G401.6 (cell line): ENCODE measurements around the gene GAB2.

ENCODE experiments used
- FAIRE-seq: peaks from 2 replicates; lab custom pipeline; 2012; peaks lifted over from hg19 to GRCh38; lab: Jason Lieb, UNC

GAB2 gene

DNA sequence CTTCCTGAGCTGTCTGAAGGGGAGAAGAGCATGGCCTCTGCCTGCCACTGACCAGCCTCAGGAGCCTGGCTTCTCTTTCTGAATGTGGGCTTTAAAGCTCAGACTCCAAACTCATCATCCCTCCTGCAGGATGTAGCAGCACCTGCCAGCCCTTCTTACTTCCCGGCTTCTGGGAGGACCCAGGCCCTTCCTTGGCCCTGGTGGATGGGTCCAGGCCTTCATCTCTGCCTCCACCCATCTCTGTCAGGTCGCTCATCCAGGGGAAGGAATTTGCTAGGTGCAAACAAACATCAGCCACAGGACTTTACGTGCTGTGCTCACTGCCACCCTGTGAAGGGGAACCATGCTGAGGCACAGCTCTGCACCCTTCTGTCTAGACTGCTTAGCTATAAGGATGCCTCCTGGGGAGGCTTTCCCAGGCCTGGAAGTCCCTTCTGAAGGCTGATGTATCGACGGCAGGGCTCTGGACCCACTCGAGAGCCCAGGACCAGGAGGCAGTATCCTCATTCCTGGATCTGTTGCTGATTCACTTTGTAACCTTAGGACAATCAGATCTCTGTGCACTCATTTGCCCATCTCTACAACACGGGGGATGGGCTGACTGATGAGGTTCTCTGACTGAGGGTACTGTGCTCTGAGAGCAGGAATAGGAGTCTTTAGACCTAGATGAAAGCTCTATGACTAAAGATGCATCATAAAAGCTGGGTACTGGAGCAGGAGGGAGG is 198.0 kb downstream of the GAB2 start:
- no peak for FAIRE-seq

DNA sequence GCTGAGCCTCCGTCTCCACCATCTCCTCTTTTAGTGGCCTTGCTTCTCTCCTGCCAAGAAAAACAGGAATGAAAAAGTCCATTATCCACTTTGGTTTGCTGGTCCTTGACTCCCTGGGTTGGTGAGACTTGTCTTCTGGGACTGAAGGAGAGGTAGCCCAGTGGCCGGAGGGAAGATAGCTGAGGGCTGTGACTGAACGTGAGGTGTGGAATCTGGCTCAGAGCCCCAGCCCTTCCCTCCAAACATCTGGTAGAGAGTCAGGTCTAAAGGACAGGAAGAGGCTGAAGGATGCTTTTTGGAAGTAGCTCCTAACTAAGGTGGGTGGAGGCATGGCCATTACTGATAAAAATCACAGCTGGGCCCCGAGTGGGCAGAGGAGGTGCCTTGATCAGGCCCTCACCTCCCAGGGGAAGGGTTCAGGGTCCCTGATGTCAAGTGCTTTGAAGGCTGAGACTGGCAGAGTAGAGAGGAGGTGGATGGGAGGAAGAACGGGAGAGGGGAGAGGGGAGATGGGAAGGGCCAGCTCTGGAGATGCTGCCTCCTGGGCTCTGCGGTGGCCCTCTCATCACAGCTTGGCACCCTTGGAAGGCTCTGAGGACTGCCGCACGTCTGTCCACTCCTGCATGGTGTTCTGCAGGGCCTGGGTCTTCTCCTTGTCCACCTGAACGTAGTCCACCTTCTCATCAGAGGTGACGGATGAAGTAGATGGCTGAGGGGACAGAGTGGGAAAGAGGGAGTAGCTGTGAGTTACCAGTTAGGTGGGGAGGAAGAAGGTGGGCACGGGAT is 198.7 kb downstream of the GAB2 start:
- no peak for FAIRE-seq

DNA sequence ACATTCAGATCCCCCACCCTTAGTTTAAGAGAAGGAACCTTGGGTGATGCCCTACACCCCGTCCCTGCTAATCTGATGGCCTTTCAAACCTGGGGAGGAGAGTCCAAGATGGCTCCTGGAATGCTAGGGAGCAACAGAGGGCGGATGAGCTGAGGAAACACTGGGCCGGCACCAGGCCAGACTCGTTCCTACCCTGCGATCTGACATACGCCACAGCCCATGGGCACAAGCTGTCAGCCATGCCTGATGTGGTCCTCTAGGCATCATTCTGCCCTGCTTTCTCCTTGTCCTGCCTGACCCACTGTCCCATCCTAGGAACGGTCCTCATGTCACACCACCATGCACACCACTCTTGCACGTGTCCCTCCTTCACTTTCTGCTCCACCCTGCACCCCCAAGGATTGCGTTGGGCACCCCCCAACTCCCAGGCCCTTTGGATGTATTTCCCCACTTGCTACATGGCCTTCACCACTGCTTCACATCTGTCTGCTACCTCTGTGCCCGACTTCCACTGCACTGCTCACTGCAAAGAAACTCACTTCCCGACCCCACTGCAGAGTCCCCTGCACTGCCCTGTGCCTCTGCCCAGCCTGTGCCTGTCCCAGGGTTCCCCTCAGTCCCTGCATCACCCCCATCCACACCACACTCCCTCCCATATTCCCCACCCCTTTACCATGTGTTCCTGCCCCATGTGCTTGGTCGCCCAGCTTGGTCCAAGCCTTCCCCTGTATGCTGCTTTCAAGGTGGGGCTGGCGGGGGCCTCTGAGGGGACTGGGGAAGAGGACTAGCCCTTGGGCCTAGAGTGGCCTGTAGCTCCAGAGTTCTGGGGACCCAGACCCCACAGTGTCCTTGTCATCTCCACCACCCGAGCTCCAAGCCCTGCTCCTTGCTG is 199.7 kb downstream of the GAB2 start:
- FAIRE-seq: no peak

DNA sequence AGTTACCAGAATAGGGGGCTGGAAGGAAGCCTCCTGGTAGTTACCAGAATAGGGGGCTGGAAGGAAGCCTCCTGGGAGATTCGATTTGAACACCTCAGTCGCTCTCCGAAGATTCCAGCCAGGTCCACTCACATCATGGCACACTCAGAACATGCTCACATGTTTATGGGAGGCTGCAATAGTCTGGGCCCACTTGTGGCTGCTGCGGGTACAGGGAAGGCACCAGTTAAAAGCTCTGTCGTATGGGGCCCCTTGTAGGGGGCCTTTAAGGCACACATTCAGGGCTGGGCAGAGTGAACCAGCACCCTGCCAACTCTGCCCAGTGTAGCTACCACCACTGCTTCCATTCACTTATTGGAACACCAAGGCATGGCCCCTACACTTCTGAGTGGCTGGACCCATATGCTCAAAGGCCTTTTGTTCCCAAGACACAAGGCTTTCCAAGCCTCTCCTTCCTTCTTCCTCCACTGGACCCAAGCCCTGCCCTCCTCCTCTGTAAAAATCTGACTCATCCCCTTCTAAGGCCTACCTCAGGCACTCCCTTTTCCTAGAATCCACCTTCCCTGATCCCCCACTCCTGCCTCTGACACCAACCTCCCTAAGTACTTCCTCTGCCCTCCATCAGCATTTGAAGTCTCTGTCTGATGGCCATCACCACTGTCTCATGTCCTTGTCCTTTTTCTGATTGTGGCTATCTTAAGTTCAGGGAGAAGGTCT is 200.9 kb downstream of the GAB2 start:
- FAIRE-seq: no peak

DNA sequence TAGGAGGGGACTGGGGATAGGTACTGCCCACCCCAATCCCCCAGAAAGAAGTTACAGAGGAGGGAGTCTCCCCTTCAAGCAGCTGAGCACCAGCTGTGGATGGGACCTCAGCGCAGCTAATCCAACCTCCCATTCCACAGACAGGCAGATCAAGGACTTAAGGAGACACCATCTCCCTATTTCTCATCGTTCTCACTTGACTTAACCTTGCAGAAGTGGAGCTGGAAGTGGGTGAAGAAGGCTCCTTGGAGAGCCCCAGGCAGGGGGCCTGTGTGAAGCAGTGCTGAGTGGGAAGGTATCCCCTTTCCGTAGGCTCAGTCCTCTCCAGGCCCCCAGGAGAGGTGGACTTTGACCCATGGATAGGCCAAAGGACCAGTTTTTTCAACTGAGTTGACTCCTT is 201.6 kb downstream of the GAB2 start:
- FAIRE-seq: no peak

DNA sequence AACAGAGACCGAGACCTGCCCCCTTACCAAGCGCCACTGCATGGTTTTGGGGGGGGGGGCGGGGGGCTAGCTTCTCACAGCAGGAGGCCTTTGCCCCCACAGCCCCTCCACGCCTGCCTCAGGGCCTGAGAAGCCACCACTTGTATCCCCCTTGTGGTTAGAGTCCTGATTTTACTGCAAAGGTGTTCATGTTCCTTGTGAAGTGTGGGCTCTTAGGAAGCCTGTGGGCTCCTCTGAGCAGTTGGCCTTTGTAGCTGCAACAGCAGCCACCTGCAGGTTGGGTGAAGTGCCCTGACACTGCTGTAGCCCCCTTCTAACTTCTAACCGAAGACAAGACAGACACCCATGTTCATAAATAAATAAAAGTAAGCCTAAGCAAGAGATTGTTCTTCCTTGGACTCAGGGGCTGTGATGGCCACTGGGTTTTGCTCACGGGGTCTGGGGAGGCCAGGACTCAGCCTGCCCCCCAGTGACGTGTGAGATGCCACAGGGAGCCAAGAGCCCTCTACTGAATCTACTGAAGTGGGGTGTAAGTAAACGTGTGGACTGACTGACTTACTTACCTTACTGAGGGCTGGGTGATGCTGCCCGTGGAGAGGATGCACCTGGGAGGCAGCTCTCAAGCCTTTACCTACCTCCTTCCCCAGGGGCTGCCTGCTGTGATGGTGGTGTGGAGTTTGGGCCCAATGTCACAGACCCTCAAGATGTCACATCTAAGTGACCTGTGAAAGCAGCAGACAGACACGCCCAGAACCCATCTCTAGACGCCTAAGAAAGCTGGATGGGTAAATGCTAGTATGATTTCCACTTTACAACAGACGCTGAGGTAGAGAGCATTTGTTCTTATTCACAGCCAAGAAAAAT is 203.1 kb downstream of the GAB2 start:
- no peak for FAIRE-seq

DNA sequence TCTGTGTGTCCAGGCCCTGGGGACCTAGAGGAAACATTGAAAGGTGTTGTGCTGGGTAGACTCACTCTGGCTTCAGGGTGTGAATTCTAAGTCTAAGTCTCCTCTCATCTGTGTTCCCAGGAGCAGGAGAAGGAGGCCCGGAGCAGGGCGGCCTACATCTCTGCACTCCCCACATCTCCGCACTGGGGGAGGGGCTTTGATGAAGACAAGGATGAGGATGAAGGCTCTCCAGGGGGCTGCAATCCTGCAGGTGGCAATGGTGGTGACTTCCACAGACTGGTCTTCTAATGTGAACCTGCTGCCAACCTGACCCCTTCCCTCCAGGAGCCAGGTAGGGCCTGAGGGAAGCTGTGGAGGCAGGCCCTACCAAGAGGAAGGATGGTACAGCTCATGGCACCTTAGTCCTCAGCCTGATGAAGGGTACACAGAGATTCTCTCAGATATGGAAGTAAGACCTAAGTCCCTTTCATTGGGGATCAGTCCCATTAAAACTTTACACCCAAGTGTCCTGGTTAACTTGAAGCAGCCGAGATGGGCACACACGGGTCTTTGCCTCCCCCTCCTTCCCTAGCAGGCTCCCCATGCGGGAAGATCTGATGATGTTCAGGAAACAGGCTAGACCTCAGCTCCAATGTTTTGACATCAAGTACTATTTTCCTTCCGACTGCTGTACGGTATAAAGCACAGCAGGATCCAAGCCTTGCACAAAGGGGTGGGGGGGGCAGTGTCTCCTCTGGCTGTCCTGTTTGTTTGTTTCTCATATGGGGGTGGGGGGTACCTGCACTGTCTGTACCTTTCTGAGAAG is 203.9 kb downstream of the GAB2 start:
- no peak for FAIRE-seq

DNA sequence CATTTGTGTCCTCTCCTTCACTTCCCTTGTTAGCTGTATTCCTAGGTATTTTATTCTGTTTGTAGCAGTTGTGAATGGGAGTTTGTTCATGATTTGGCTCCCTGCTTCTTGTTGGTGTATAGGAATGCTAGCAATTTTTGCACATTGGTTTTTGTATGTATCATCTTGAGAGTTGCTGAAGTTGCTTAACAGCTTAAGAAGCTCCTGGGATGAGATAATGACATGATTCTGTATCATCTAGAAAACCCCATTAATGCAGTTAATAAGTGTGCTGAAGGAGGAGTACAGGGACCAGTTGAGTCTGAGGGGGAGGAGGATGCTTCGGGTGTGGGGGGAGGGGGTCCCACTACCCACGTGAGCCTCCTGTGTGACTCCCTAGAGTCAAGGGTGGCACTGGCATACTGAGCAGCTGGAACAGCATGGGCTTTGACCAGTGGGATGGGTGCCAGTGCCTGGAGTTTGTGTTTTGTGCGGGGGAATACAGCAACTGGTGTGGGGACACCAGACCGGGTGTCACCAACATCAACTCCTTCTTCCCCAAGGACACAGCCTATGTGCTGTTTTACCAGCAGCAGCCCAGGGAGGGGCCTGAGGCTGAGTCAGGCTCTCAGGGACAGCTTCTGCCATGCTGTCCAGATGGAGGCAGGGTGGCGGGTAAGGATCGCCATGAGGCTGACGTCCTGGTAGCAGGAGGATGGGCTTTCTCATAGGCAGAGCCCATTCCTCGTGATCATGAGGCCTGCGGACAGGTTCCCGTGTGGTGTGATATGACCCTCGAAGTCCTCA is 204.8 kb downstream of the GAB2 start:
- no peak for FAIRE-seq

DNA sequence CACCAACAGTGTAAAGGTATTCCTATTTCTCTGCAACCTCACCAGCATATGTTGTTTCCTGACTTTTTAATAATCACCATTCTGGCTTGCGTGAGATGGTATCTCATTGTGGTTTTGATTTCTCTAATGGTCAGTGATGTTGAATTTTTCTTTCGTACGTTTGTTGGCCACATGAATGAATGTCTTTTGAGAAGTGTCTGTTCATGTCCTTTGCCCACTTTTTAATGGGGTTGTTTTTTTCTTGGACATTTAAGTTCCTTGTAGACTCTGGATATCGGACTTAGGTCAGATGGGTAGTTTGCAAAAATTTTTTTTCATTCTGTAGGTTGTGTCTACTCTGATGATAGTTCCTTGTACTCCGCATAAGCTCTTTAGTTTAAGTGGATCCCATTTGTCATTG is 206.1 kb downstream of the GAB2 start:
- FAIRE-seq: no peak

DNA sequence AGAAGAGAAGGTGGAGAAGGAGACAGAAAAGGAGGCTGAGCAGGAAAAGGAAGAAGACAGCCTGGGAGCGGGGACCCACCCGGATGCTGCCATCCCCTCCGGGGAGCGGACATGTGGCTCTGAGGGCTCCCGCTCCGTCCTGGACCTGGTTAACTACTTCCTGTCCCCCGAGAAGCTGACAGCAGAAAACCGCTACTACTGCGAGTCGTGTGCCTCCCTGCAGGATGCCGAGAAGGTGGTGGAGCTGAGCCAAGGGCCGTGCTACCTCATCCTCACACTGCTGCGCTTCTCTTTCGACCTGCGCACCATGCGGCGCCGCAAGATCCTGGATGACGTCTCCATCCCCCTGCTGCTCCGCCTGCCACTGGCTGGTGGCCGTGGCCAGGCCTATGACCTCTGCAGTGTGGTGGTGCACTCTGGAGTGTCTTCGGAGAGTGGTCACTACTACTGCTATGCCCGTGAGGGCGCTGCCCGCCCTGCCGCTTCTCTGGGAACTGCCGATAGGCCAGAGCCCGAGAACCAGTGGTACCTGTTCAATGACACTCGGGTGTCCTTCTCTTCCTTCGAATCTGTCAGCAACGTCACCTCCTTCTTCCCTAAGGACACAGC is 207.5 kb downstream of the GAB2 start:
- FAIRE-seq: no peak

DNA sequence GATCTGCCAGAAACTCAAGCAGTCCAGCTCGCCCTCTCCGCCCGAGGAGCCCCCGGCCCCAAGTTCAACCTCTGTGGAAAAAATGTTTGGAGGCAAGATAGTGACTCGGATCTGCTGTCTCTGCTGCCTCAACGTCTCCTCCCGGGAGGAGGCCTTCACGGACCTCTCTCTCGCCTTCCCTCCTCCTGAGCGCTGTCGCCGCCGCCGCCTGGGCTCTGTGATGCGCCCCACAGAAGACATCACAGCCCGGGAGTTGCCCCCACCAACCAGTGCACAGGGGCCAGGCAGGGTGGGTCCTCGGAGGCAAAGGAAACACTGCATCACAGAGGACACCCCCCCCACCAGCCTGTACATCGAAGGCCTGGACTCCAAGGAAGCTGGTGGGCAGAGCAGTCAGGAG is 208.1 kb downstream of the GAB2 start:
- FAIRE-seq: no peak

DNA sequence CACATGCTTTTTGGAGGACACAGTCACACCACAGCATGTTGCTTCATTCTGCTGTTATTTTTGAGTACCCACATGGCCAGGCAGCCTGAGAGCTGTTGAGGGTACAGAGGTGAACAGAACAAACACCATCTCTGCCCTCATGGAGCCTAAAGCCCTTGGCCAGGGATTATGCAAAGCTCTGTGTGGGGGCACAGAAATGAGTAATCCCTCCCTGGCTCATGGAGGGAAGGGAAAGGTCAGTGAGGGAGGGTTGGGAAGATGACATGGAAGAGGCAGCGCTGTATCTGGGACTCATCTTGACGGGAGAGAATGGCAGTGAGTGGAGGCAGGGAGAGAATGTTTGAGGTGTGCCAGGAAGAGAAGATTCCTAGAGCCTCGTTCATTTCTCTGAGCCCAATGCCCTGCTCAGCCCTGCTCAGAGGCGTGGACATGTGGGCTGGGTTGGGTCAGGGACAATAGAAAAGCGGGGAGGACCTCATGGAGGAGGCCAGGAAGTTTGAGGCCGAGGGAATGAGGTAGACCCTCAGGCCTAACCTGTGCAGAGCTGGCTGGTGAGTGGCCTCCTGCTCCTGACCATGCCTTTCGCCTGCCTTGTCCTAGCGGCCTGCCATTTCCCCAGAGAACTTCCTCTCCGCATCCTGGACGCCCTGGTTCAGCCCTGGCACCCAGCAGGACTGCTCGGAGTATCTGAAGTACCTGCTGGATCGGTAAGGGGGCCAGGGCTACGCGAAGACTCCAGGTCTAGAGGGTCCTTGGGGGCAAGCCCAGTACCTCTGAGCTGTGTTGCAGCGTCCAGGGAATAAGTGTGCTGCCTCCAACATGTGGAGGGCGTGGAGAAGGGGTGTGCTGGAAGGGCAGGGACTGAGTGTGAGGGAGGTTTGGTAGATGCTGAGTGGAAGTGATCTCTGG is 209.1 kb downstream of the GAB2 start:
- no peak for FAIRE-seq

DNA sequence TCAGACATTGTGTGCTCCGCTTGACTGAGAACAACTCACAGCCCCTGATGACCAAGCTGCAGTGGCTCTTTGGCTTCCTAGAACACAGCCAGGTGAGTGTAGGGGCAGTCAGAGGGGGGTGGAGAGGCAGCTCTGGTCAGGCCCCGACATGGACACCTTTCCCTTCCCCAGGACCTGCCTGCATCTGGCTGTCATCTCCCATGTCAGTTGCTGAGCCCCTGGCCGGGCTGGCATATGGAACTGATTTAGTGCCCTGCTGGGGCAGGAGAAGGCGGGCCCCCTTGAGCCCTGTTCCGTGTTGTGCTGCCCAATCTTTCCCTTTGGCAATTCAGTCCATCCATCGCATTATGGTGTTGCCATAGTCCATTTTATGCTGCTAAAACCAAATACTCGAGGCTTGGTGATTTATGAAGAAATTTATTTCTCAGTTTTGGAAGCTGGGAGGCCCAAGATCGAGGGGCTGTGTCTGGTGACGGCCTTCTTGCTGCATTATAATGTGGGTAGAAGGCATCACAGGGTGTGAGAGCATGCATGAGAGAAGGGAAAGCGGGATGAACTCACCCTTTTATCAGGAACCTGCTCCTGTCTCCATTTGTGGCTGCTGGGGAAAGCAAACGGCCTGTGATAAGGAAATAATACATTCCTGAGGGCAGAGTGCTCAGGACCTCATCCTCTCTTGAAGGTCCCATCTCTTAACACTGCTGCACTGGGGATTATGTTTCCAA is 209.9 kb downstream of the GAB2 start:
- FAIRE-seq: no peak

DNA sequence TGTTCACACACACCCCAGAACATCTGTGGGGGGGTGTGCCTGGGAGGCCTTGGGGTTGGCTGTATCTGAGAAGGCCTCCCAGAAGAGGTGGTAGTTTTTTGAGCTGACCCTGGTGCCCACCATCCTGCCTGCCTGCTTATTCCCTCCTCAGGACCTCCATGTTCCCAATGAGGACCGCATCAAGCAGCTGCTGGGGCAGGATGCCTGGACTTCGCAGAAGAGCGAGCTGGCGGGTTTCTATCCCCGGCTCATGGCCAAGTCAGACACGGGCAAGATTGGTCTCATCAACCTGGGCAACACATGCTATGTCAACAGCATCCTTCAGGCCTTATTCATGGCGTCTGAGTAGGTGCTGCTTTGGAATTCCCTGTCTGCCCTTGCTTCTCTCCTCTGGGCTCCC is 211.9 kb downstream of the GAB2 start:
- no peak for FAIRE-seq

DNA sequence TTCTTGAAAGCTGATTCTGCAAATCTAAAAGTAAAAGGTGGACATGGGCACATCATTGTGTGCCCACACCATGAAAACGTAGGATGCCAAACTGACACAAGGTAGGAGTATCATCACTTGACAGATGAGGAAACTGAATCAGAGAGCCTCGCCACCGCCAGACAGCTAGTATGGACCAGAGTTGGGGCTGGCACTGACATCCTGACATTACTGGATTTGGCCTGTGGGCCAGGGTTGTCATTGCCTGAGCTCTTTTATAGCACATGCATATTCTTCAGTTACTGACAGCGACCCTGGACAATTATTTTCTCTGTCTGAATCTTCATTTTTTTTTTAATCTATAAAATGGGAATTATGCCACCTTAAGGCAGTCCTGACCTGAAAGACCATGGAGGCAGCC is 212.4 kb downstream of the GAB2 start:
- no peak for FAIRE-seq

DNA sequence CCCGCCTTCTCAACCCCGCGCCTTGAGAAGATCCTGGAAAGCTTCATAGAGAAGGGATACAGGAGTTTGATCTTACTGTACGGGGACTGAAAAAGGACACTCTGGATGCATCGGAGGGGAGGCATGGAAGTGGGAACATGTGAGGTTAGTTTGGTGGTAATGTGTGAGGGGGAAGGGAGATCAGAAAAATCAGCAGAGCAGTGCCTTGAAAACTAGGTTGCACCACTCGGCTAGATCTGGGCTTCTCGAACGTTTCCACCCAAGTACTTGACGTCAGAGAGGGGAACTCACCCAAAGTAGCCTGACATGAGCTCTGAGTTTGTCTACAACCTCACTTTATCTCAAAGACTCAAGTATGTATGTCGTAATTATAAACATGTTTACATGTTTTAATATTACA is 214.4 kb downstream of the GAB2 start:
- FAIRE-seq: no peak

DNA sequence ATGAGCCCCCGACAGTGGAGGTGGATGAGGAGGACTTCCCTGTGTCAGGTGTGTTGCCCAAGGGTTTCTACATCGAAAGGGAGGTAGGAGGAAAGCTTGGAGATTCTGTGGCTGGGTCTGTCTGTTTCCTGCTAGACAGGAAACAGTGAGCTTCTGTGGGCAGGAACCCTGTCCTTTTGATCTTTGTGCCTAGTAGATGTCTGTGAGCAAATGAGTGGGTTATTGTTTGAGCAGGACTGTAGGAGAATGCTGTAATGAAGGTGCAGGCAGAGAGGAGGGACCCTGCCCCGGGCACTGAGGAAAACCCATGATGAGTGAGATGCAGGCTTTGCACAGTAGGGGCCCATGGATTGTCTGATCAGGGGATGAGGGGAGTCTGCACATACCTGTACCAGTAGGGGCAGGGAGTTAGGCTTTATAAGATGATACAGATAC is 214.9 kb downstream of the GAB2 start:
- no peak for FAIRE-seq
